ENCODE data around the gene IL1F10. TPM values are rescaled to one million over a fixed set of nuclear protein-coding genes. Genes with fewer than 3 reads are reported as not detected.

The IL1F10 gene
- total RNA-seq, 1 donor from 2014 or later: not detected

- no peaks in the 10 kb centered on the region for H3K36me3 Mint-ChIP-seq
- H3K4me3 Mint-ChIP-seq: no peak overlapping the region
- DNase-seq (ENCODE audit: extremely low spot score, unreplicated experiment): no peak
- H3K27ac Mint-ChIP-seq: no peak overlapping the region
- peaks cover 20% of the 10 kb centered on the region for H3K27me3 Mint-ChIP-seq
- no peaks in the 10 kb centered on the region for H3K4me1 Mint-ChIP-seq (ENCODE audit: unreplicated experiment)
- TF ChIP-seq CTCF (conservative IDR thresholded peaks at IDR 0.05): no peak
- H3K9me3 Mint-ChIP-seq: no peaks in the 10 kb centered on the region
These were observed 28.6 kb upstream of the IL1F10 start for GRCh38 chr2:113039158-113039557.

- H3K36me3 Mint-ChIP-seq: no peaks in the 10 kb centered on the region
- no peaks in the 10 kb centered on the region for H3K4me1 Mint-ChIP-seq (ENCODE audit: unreplicated experiment)
- H3K4me3 Mint-ChIP-seq: no peak overlapping the region
These were observed 28.1 kb upstream of the IL1F10 start for GRCh38 chr2:113039719-113040118.

GRCh38 chr2:113041871-113042270 lies 25.9 kb upstream of the IL1F10 start:
- H3K4me1 Mint-ChIP-seq (ENCODE audit: unreplicated experiment): no peaks in the 10 kb centered on the region
- no peak overlapping the region for H3K4me3 Mint-ChIP-seq
- no peak for TF ChIP-seq CTCF (conservative IDR thresholded peaks at IDR 0.05)
- H3K27me3 Mint-ChIP-seq: peaks cover 20% of the 10 kb centered on the region
- DNase-seq (ENCODE audit: extremely low spot score, unreplicated experiment): no peak
- no peaks in the 10 kb centered on the region for H3K9me3 Mint-ChIP-seq
- no peak overlapping the region for H3K27ac Mint-ChIP-seq
- H3K36me3 Mint-ChIP-seq: no peaks in the 10 kb centered on the region

More at GRCh38 chr2:113039719-113040118, 28.1 kb upstream of the IL1F10 start:
- Mint-ChIP-seq H3K27ac (no peak overlapping the region), H3K27me3 (peaks cover 20% of the 10 kb centered on the region), H3K9me3 (no peaks in the 10 kb centered on the region)
- TF ChIP-seq CTCF (conservative IDR thresholded peaks at IDR 0.05): no peak
- no peak for DNase-seq (ENCODE audit: extremely low spot score, unreplicated experiment)

- no peak overlapping the region for H3K4me3 Mint-ChIP-seq
- H3K36me3 Mint-ChIP-seq: no peaks in the 10 kb centered on the region
- H3K9me3 Mint-ChIP-seq: no peaks in the 10 kb centered on the region
- no peak for TF ChIP-seq CTCF (conservative IDR thresholded peaks at IDR 0.05)
- H3K27ac Mint-ChIP-seq: no peak overlapping the region
- no peaks in the 10 kb centered on the region for H3K4me1 Mint-ChIP-seq (ENCODE audit: unreplicated experiment)
- DNase-seq (ENCODE audit: extremely low spot score, unreplicated experiment): no peak
- H3K27me3 Mint-ChIP-seq: peaks cover 11% of the 10 kb centered on the region
These were observed 21.3 kb upstream of the IL1F10 start for GRCh38 chr2:113046465-113046864.

- Mint-ChIP-seq H3K27me3 (peaks cover 4% of the 10 kb centered on the region), H3K27ac (no peak overlapping the region), H3K9me3 (peaks cover 2% of the 10 kb centered on the region), H3K4me1 (ENCODE audit: unreplicated experiment) (no peaks in the 10 kb centered on the region), H3K4me3 (no peak overlapping the region), H3K36me3 (no peaks in the 10 kb centered on the region)
- no peak for TF ChIP-seq CTCF (conservative IDR thresholded peaks at IDR 0.05)
- peak; percentile 67 for DNase-seq (ENCODE audit: extremely low spot score, unreplicated experiment)
These were observed 16.6 kb upstream of the IL1F10 start for GRCh38 chr2:113050921-113051895.
